ENCODE results near the gene PKN1.
"Not testable (repeated sequence)": the region's sequence is repeated elsewhere in the genome, so short reads cannot be mapped to it uniquely, and the experiment has no call there.

PKN1 gene

GRCh38 chr19:14401468-14402195 is 31.5 kb upstream of the PKN1 start:
- no peaks in the 10 kb centered on the region for H3K9me3 ChIP-seq
- in situ Hi-C loops (cut with MboI; ENCODE audit: low sequenced_read_pairs), result loop anchor here (10.0 kb wide), 1 partner anchor 207 kb away; no protein-coding TSS in a partner anchor
- H3K4me3 ChIP-seq, result no peak overlapping the region
- H3K27me3 ChIP-seq (ENCODE audit: low read depth), result no peaks in the 10 kb centered on the region
- no peaks in the 10 kb centered on the region for H3K4me1 ChIP-seq
- DNase-seq (ENCODE audit: low spot score in 2 of 2), result no peak
- peaks cover 53% of the 10 kb centered on the region for H3K36me3 ChIP-seq (replicated peaks)

DNA sequence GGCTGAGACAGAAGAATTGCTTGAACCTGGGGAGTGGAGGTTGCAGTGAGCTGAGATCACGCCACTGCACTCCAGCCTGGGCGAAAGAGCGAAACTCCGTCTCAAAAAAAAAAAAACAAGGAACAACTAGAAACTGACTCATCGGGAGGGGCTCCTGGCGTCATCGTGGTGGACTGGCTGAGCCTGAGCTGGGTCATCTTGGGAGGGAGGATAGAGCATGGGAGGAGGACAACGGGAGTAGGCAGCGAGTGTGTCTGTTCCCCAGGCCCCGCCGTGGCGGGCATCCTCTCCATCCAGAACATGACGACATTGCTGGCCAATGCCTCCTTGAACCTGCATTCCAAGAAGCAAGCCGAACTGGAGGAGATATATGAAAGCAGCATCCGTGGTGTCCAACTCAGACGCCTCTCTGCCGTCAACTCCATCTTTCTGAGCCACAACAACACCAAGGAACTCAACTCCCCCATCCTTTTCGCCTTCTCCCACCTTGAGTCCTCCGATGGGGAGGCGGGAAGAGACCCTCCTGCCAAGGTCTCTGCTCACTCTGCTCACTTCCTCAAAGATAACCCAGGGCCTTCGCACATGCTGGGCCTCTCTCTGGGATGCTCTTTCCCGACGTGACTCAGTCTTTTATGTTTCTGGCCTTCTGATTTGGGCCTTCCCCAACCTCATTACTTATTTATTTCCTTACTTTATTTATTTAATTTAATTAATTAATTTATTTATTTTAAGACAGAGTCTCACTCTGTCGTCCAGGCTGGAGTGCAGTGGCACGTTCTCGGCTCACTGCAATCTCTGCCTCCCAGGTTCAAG is 30.6 kb upstream of the PKN1 start:
- peaks cover 62% of the 10 kb centered on the region for H3K36me3 ChIP-seq (replicated peaks)
- in situ Hi-C loops (cut with MboI; ENCODE audit: low sequenced_read_pairs), result loop anchor here (10.0 kb wide), 1 partner anchor 208 kb away; no protein-coding TSS in a partner anchor

DNA sequence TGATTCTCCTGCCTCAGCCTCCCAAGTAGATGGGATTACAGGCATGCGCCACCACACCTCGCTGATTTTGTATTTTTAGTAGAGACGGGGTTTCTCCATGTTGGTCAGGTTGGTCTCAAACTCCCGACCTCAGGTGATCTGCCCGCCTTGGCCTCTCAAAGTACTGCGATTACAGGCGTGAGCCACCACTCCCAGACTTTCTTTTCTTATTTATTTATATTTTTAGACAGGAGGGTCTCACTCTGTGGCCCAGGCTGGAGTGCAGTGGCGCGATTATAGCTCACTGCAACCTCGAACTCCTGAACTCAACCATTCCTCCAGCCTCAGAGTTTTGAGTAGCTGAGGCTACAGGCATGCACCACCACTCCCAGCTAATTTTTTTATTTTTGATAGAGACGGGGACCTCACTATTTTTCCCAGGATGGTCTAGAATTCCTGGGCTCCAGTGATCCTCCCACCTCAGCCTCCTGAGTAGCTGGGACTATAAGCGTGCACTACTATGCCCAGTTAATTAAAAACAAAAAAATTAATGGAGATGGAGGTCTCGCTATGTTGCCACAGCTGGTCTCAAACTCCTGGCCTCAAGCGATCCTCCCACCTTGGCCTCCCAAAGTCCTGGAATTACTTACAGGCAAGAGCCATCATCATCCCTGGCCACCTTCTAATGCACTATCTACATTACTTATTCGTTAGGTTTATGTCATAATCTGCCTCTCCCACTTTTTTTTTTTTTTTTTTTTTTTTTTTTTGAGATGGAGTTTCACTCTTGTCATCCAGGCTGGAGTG is 29.8 kb upstream of the PKN1 start:
- not testable (repeated sequence) for H3K9me3 ChIP-seq; H3K4me1 ChIP-seq; DNase-seq (ENCODE audit: low spot score in 2 of 2); H3K4me3 ChIP-seq; H3K27me3 ChIP-seq (ENCODE audit: low read depth)
- H3K36me3 ChIP-seq (replicated peaks), result peaks cover 65% of the 10 kb centered on the region
- in situ Hi-C loops (cut with MboI; ENCODE audit: low sequenced_read_pairs), result loop anchor here (10.0 kb wide), 1 partner anchor 209 kb away; no protein-coding TSS in a partner anchor

More for the DNA sequence above, 30.6 kb upstream of the PKN1 start:
- Histone ChIP-seq H3K4me1 (no peaks in the 10 kb centered on the region), H3K4me3 (no peak overlapping the region), H3K9me3 (no peaks in the 10 kb centered on the region), H3K27me3 (ENCODE audit: low read depth) (no peaks in the 10 kb centered on the region)
- DNase-seq (ENCODE audit: low spot score in 2 of 2), result no peak

DNA sequence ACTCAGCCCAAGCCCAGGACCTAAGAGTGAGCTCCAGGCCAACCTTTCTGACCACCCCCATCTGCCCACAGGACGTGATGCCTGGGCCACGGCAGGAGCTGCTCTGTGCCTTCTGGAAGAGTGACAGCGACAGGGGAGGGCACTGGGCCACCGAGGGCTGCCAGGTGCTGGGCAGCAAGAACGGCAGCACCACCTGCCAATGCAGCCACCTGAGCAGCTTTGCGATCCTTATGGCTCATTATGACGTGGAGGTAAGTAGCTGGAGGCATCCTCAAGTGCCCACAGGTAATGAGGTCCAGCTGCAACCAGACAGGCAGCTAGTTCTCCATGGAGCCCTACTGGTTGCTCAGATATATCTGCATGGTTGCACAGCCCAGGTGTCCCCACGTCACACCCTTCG is 28.8 kb upstream of the PKN1 start:
- H3K4me3 ChIP-seq, result no peak overlapping the region
- H3K27me3 ChIP-seq (ENCODE audit: low read depth), result no peaks in the 10 kb centered on the region
- peaks cover 75% of the 10 kb centered on the region for H3K36me3 ChIP-seq (replicated peaks)
- in situ Hi-C loops (cut with MboI; ENCODE audit: low sequenced_read_pairs), result loop anchor here (10.0 kb wide), 1 partner anchor 210 kb away; no protein-coding TSS in a partner anchor
- no peaks in the 10 kb centered on the region for H3K4me1 ChIP-seq
- H3K9me3 ChIP-seq, result no peaks in the 10 kb centered on the region
- DNase-seq (ENCODE audit: low spot score in 2 of 2), result no peak

GRCh38 chr19:14405380-14405757 is 27.7 kb upstream of the PKN1 start:
- no peak overlapping the region for H3K4me3 ChIP-seq
- no peaks in the 10 kb centered on the region for H3K4me1 ChIP-seq

GRCh38 chr19:14405758-14406644 is 27.1 kb upstream of the PKN1 start:
- DNase-seq (ENCODE audit: low spot score in 2 of 2), result peak; percentile 80 to 97
- H3K4me3 ChIP-seq, result no peak overlapping the region

More at GRCh38 chr19:14405380-14405757, 27.7 kb upstream of the PKN1 start:
- no peak for DNase-seq (ENCODE audit: low spot score in 2 of 2)
- Histone ChIP-seq H3K9me3 (no peaks in the 10 kb centered on the region), H3K36me3 (replicated peaks) (peaks cover 83% of the 10 kb centered on the region), H3K27me3 (ENCODE audit: low read depth) (no peaks in the 10 kb centered on the region)
- in situ Hi-C loops (cut with MboI; ENCODE audit: low sequenced_read_pairs), result loop anchor here (10.0 kb wide), 1 partner anchor 211 kb away; no protein-coding TSS in a partner anchor

DNA sequence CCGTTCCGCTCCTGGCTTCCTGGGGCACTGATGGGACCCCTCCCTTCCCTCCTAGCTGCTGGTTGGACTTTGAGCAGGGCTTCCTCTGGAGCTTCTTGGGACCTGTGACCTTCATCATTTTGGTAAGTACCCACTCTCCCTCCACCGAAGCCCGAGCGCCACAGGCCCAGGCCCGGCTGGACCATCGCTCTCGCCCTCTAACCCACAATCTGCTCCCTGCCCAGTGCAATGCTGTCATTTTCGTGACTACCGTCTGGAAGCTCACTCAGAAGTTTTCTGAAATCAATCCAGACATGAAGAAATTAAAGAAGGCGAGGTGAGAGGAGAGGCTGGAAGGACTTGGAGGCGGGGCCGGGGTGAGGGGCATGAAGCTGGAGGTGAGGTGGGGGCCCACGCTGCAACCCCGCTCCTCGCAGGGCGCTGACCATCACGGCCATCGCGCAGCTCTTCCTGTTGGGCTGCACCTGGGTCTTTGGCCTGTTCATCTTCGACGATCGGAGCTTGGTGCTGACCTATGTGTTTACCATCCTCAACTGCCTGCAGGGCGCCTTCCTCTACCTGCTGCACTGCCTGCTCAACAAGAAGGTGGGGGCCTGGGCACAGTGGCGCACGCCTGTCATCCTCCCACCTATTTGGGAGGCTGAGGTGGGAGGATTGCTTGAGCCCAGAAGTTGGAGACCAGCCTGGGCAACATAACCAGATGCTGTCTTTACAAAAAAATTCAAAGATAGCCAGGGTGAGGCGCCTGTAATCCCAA is 26.3 kb upstream of the PKN1 start:
- DNase-seq (ENCODE audit: low spot score in 2 of 2), result no peak
- in situ Hi-C loops (cut with MboI; ENCODE audit: low sequenced_read_pairs), result loop anchor here (10.0 kb wide), 1 partner anchor 212 kb away; no protein-coding TSS in a partner anchor

More at GRCh38 chr19:14405758-14406644, 27.1 kb upstream of the PKN1 start:
- Histone ChIP-seq H3K27me3 (ENCODE audit: low read depth) (no peaks in the 10 kb centered on the region), H3K9me3 (no peaks in the 10 kb centered on the region), H3K36me3 (replicated peaks) (peaks cover 83% of the 10 kb centered on the region), H3K4me1 (no peaks in the 10 kb centered on the region)
- in situ Hi-C loops (cut with MboI; ENCODE audit: low sequenced_read_pairs), result loop anchor here (10.0 kb wide), 1 partner anchor 211 kb away; no protein-coding TSS in a partner anchor

GRCh38 chr19:14407605-14408484 is 25.3 kb upstream of the PKN1 start:
- H3K9me3 ChIP-seq, result no peaks in the 10 kb centered on the region
- no peak overlapping the region for H3K4me3 ChIP-seq
- no peaks in the 10 kb centered on the region for H3K4me1 ChIP-seq
- no peaks in the 10 kb centered on the region for H3K27me3 ChIP-seq (ENCODE audit: low read depth)
- no peak for DNase-seq (ENCODE audit: low spot score in 2 of 2)
- H3K36me3 ChIP-seq (replicated peaks), result peaks cover 90% of the 10 kb centered on the region
- in situ Hi-C loops (cut with MboI; ENCODE audit: low sequenced_read_pairs), result loop anchor here (10.0 kb wide), 1 partner anchor 213 kb away; no protein-coding TSS in a partner anchor

More for the DNA sequence above, 26.3 kb upstream of the PKN1 start:
- H3K9me3 ChIP-seq, result no peaks in the 10 kb centered on the region
- no peaks in the 10 kb centered on the region for H3K27me3 ChIP-seq (ENCODE audit: low read depth)
- no peaks in the 10 kb centered on the region for H3K4me1 ChIP-seq
- no peak overlapping the region for H3K4me3 ChIP-seq
- H3K36me3 ChIP-seq (replicated peaks), result peaks cover 83% of the 10 kb centered on the region

GRCh38 chr19:14408491-14409145 is 24.5 kb upstream of the PKN1 start:
- Histone ChIP-seq H3K4me3 (no peak overlapping the region), H3K4me1 (no peaks in the 10 kb centered on the region; the same call in 1 of the 2 replicates), H3K9me3 (no peaks in the 10 kb centered on the region), H3K27me3 (ENCODE audit: low read depth) (no peaks in the 10 kb centered on the region), H3K36me3 (replicated peaks) (peaks cover 93% of the 10 kb centered on the region)
- no peak for DNase-seq (ENCODE audit: low spot score in 2 of 2)
- in situ Hi-C loops (cut with MboI; ENCODE audit: low sequenced_read_pairs), result loop anchor here (10.0 kb wide), 1 partner anchor 214 kb away; no protein-coding TSS in a partner anchor

DNA sequence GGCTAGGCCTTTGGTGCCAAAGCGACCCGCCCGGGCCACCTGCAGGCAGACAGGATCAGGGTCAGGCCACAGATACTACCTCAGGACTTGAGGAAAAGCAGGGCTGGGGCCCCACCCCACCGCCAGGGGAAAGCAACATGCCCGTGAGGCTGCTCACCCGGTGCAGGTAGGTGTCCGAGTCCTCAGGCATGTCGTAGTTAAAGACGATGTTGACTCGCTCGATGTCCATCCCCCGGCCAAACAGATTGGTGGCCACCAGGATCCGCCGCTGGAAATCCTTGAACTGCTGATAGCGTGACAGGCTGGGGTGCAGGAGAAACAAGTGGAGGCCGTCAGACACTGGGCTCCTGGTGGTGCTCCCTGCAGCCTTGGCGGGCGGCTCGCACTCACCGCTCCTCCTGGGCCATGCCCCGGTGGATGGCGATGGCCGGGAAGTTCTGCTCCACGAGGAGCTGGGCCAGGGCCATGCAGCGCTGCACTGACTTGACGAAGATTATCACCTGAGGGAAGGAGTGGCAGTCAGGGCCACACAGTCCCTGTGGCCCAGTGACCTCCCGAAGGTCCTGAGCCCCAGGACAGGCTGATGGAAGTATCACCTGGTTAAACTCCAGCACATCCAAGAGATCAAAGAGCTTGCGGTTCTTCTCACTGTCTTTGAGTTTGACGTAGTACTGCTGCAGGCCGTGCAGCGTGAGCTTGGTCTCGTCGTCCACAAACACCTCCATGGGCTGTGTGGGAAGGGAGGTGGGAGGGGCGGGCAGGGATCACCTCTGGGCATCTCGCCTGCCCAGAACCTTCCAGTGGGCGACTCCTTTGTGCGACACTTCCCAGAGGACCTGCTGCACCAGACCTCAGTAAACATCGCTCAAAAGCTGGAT is 23.7 kb upstream of the PKN1 start:
- no peak for DNase-seq (ENCODE audit: low spot score in 2 of 2)
- no peaks in the 10 kb centered on the region for H3K9me3 ChIP-seq
- H3K4me1 ChIP-seq, result no peaks in the 10 kb centered on the region; the same call in 1 of the 2 replicates
- in situ Hi-C loops (cut with MboI; ENCODE audit: low sequenced_read_pairs), result loop anchor here (10.0 kb wide), 1 partner anchor 215 kb away; no protein-coding TSS in a partner anchor
- peaks cover 92% of the 10 kb centered on the region for H3K36me3 ChIP-seq (replicated peaks)
- H3K27me3 ChIP-seq (ENCODE audit: low read depth), result no peaks in the 10 kb centered on the region
- no peak overlapping the region for H3K4me3 ChIP-seq
